Regular cardiac myocyte (primary cell): ENCODE data around the gene F8. TPM values are rescaled to one million over a fixed set of nuclear protein-coding genes. Genes with fewer than 3 reads are reported as not detected.

ENCODE experiments used
- total RNA-seq: library from RNA; depleted of rRNA; stranded (reverse); fragments of >200 nt; gene quantifications from 2 replicates; pipeline ENCODE4 v1.2.3, GENCODE V29; 2014

The F8 gene
- 2.7 and 7.9 TPM in 2 replicates for total RNA-seq

DNA sequence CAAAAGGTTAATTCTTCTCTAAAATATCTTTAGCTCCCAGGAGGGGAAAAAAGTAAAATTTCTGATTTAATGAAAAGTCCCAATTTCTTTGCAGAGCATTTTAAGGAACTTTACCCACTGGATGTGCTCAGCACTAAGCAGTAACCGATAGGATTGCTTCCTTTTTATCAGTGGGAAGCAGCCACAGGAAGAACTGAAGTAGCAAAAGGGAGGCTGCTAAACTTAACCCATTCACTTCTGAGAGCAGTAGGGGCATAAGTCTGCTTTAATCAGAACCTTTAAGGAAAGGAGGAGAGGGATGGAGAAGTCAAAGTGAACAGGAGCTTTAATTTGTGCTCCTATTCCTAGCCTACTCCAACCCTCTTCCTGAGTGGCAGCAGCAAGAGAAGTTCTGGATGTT is at the start of gene F8:
Gene F8, minus strand, starts transcription at position 139 of the 400 bp plus-strand sequence. CDS start 171 bp downstream, outside the sequence.

DNA sequence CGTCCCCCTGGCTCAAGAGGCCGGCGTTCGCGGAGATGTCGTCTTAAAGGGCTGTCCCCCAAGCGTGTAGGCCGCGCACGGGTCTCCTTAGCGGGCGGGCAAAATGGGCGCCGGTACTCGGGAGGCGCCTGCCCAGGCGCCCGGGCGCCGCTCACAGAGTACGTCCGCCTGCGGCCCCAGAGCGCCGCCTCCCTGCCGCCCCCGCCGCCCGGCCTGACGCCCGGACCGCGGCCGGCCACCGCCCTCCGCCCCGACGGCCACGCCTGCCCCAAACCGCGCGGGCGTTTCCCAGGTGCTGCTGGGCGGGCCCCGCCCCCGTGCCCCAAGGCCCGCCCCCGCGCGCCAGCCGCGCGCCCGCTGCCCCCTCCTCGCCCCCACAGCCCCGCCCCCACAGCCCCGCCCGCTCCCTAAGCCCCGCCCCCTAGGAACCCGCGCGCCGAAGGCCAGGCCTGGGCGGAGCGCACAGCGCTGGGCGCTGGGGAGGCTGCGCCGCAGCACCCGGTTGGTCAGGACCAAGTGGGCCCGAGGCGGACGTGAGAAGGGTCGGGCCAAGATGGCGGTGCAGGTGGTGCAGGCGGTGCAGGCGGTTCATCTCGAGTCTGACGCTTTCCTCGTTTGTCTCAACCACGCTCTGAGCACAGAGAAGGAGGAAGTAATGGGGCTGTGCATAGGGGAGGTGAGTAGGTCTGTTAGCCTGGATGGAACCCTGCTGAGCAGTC is 48.6 kb upstream of the F8 start, which contains the start of the genes BRCC3, CMC4 and MTCP1:
Gene BRCC3, plus strand, starts transcription at position 534 of the 719 bp plus-strand sequence. Its CDS starts 20 bp downstream, at position 554.
Gene CMC4, minus strand, starts transcription at position 162 of the 719 bp plus-strand sequence. CDS start 7,113 bp downstream, outside the sequence.
Gene MTCP1, minus strand, starts transcription at position 162 of the 719 bp plus-strand sequence. CDS start 5,126 bp downstream, outside the sequence.

DNA sequence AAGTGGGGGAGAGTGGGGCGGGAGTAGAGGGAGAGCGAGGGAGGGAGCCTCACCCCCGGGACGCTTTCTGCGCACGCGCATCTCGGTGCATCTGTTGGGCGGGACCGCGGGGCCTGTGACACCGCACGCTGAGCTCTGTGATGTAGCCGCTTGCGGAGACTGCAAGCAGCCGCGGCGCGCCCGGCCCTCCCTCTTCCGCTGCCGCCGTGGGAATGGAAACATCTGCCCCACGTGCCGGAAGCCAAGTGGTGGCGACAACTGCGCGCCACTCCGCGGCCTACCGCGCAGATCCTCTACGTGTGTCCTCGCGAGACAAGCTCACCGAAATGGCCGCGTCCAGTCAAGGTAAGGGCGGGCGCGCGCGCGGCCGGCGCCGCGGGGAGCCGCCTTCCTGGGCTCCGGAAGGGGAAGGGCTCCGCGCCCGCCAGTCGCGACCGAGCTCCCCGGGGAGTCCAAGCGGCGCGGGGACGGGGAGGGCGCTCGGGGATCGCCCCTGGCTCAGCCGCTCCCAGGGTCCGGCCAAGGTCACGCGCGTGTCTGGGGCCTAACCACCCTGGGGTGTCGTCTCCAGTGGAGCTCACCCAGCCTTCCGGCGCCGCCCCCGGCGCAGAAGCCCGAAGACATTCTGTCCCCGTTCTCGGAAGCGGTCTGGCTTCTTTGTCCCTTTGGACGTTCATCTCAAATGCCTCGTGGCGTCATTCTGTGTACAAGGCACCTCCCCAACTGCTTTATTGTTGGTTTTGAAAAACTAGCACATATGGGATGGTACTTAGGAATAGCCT is 4.4 kb upstream of the F8 start, which contains the start of gene FUNDC2:
Gene FUNDC2, plus strand, starts transcription at position 118 of the 782 bp plus-strand sequence. Its CDS starts 95 bp downstream, at position 213.

DNA sequence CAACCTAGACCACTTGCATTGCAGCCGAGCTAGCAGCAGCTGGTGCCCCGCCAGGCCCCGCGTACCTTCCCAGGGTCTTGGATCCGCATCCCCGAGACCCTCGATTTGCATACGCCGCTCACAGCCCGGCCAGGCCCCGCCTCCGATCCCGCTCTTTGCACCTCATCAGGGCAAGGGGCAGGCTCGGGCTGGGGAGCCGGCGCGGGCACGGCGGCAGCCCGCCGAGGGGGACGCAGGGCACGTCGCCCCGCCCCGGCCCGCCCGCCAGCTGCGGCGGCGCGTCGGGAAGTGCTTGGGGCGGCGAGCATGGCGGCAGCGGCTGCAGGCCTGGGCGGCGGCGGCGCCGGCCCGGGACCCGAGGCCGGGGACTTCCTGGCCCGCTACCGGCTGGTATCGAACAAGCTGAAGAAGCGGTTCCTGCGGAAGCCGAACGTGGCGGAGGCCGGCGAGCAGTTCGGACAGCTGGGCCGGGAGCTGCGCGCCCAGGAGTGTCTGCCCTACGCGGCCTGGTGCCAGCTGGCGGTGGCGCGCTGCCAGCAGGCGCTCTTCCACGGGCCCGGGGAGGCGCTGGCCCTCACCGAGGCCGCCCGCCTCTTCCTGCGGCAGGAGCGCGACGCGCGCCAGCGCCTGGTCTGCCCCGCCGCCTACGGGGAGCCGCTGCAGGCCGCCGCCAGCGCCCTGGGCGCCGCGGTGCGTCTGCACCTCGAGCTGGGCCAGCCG is 136.3 kb downstream of the F8 start, which contains the start of gene F8A1:
Gene F8A1, plus strand, starts transcription at position 287 of the 720 bp plus-strand sequence. Its CDS starts 20 bp downstream, at position 307.

DNA sequence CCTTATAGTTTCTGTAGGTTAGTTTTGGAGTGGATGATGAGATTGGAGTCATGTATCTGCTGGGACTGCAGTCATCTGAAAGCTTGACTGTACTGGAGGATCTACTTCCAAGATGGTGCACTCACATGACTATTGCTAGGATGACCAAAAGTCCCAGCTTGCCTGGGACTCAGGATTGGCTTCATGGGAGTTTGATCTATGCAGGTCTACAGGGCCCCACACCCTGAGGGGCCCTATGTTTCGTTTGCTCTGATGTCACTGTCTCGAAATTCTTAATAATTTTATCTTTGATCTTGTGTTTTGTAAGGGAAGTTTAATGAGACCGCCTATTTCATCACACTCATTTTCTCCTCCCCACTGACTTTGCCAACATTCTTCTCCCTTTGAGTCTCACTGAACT is 188.0 kb downstream of the F8 start, which contains the start of gene SMIM9:
Gene SMIM9, minus strand, starts transcription at position 101 of the 400 bp plus-strand sequence. CDS start 3,806 bp downstream, outside the sequence.

DNA sequence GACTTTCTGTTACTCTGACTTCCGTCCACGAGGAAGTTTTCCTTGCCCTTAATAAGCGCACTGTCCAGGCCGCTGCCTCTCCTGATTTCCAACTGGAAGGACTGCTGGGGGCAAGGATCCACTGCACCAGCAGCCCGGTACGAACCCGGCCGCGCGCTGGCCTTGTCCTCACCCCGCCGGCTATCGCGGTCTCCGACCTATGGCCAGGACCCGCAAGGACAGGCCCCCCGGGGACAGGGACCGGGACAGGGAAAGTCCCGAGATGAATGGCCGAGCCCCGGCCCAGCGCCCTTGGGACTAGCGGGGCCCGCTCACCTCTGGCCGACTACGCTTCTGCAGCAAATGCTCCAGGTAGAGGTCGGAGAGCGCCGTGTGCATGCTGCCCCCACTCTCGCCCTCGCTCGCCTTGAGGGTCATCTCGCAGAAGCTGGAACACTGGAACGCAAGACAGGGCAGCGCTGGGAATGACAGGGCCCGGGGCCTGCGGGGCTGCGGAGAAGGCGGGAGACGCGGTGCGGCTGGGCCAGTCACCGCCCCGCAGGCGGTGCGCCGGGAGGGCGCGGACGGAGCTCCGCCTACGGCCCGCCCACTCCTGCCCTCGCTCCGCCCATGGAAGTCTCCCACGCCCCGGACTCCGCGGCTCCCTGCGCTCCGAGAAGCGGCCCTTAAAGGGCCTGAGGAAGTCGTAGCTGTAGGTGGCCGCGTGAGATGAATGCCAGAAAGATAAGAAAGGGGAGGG is 217.4 kb downstream of the F8 start, which contains the start of gene MPP1:
Gene MPP1, minus strand, starts transcription at position 529 of the 739 bp plus-strand sequence. Its CDS starts 112 bp downstream, at position 417.

Other genes with a start within 250 kb of the F8 start
- gene MPP1, start 217.2 kb downstream of the F8 start, total RNA-seq: 20.9 and 42.9 TPM in 2 replicates
- gene SMIM9, start 188.1 kb downstream of the F8 start, total RNA-seq: not detected in 2 replicates
- gene F8A1, start 136.4 kb downstream of the F8 start, total RNA-seq: 0.19 and 0.56 TPM in 2 replicates
- 42.4 and 59.8 TPM in 2 replicates for gene FUNDC2, start 4.1 kb upstream of the F8 start, total RNA-seq
- 9.9 and 11.7 TPM in 2 replicates for gene CMC4, start 48.4 kb upstream of the F8 start, total RNA-seq
- 2.5 and 5.2 TPM in 2 replicates for gene MTCP1, start 48.4 kb upstream of the F8 start, total RNA-seq
- 11.0 and 22.0 TPM in 2 replicates for gene BRCC3, start 48.8 kb upstream of the F8 start, total RNA-seq
- gene VBP1, start 193.7 kb upstream of the F8 start, total RNA-seq: 67.7 and 94.7 TPM in 2 replicates
- gene RAB39B, start 241.8 kb upstream of the F8 start, total RNA-seq: 0.38 and 0.56 TPM in 2 replicates